ENCODE measurements around the gene GOPC.
A peak's percentile ranks its signal among the peaks of the same experiment; 100 is the strongest.

Gene GOPC

DNA sequence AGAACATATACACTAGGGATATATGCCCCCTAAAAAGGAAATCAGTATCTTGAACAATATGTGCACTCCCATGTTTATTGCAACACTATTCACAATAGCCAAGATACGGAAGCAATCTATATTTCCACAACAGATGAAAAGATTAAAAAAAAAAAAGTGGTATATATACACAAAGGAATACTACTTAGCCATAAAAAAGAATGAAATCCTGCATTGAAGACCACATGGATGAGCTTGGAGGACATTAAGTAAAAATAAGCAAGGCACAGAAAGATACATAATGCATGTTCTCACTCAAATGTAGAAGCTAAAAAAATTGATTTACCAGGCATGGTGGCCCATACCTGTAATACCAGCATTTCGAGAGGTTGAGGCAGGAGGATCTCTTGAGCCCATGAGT, 4.6 kb downstream of the GOPC start:
- no peak for DNase-seq (ENCODE audit: low read depth in 2 of 2, low spot score in 1 of 2)

- no peak for DNase-seq (ENCODE audit: low read depth in 2 of 2, low spot score in 1 of 2)
These were observed 7.0 kb downstream of the GOPC start for GRCh38 chr6:117595099-117595923.

DNA sequence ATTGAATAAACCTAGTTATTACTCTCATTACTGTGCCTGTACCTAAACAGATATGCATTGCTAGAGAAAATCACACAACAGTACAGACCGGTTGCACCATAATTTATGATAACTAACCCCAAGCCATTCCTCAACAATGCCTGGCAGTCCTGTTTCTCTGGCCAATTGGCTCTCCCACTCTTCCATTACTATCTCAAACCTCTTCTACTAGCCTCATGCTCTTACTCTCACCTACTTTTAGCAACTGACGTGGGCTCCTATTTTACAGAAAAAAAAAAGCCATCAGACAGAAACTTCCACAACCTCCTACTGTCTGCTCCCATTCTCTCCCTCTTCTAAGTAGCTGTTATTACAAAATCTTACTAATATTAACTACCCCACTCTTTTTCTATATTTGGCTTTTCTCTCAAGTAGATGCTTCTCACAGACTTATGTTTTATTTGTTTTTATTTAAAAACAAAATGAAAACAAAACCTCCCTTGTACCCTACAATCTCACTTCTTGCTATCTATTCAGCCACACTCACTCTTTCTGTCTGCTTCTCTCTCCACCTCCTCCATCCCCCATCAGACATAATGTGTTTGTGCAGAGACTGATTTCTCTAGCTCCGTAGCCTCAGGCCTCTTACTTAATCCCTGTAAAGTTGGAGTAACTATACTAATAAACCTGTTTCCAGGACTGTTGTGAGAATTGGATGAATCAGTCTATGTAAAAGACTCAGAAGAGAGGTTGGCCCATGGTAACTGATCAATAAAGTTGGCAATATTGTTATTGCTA, 9.1 kb downstream of the GOPC start:
- no peak for DNase-seq (ENCODE audit: low read depth in 2 of 2, low spot score in 1 of 2)

DNA sequence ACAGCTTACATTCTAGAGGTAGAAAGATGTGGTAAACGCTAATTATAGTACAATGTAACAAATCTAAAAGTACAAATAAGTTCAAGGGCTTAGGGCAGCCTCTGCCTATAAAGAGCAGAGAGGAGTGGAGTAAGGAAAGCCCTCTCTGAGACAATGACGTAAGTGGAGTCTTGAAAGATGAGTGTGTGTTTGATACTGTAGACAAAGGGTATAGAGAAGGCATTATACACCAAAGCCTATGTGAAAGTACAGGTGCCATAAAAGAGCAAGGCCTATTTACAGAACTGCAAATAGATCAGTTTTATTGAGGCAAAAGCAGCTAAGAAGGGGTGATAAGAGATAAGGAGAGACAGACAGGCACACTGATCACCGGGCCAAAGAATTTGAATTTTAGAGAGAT, 10.9 kb downstream of the GOPC start:
- DNase-seq (ENCODE audit: low read depth in 2 of 2, low spot score in 1 of 2), result no peak

- DNase-seq (ENCODE audit: low read depth in 2 of 2, low spot score in 1 of 2), result no peak
These were observed 11.9 kb downstream of the GOPC start for GRCh38 chr6:117590447-117590846.

GRCh38 chr6:117585647-117586046, 16.7 kb downstream of the GOPC start:
- DNase-seq (ENCODE audit: low read depth in 2 of 2, low spot score in 1 of 2), result no peak

GRCh38 chr6:117574198-117574597, 28.1 kb downstream of the GOPC start:
- DNase-seq (ENCODE audit: low read depth in 2 of 2, low spot score in 1 of 2), result no peak

GRCh38 chr6:117573006-117573680, 29.2 kb downstream of the GOPC start:
- no peak for DNase-seq (ENCODE audit: low read depth in 2 of 2, low spot score in 1 of 2)

DNA sequence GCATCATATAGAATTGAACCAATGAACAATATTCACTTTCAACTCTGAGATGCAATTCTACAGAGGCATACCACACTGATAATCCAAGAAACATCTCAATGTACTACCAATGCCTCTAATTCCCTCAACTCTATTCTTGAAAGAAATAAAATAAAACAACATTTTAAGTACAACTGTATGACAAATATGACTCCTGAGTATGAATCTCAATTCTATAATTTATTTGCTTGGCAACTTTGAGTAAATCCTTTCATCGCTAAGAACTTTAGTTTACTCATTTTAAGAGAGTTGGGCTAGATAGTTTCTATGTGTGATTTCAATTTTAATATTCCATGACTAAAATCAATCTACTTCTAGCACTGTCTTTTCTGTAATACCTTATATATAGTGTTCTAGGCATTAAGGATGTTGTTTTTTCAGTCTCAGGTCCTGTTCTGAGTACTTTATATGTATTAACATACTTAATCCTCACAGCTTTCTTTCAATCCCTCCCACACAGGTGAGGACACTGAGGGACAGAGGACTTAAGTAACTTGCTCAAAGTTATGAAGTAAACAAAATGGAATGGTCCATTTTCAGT, 33.4 kb downstream of the GOPC start:
- DNase-seq (ENCODE audit: low read depth in 2 of 2, low spot score in 1 of 2), result no peak

DNA sequence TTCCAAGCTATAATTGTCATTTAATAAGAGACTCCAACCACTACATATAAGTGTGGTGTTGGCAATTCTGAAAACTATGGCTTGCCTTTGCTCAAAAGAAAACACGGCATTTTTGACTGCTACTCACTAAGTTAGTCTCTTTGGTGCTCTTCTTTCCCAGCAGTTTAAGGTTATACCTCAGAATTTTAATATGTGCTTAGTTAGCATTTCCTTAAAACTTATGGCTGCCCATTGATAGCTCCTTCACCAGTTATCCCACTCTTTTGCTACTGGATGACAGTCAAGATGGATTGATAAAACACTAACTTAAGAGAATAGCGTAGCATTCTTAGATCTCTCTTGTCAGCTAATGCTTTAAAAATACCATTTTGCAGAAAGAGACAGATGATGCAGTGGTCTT, 34.1 kb downstream of the GOPC start:
- DNase-seq (ENCODE audit: low read depth in 2 of 2, low spot score in 1 of 2), result no peak

DNA sequence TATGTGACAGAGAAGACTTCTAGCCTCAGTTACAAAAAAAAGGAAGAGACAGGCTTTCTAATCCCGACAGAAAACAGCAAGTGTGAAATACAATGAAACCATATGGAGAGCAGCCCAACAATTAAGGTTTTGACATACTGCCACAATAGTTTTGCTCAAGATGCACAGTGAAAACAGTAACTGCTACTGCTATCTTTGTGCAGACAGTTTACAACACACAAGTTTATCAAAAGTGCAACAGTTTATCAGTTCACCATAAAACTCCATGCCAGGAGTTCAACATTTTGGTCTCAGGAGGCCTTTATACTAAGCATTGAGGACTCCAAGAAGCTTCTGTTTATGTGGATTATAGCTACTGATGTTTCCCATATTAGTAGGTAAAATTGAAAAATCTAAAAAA, 37.6 kb downstream of the GOPC start:
- no peak for DNase-seq (ENCODE audit: low read depth in 2 of 2, low spot score in 1 of 2)

- no peak for DNase-seq (ENCODE audit: low read depth in 2 of 2, low spot score in 1 of 2)
These were observed 41.2 kb downstream of the GOPC start for GRCh38 chr6:117561128-117561527.

GRCh38 chr6:117559299-117559698, 43.0 kb downstream of the GOPC start:
- no peak for DNase-seq (ENCODE audit: low read depth in 2 of 2, low spot score in 1 of 2)

GRCh38 chr6:117558818-117559217, 43.5 kb downstream of the GOPC start:
- no peak for DNase-seq (ENCODE audit: low read depth in 2 of 2, low spot score in 1 of 2)

GRCh38 chr6:117557951-117558350, 44.4 kb downstream of the GOPC start:
- DNase-seq (ENCODE audit: low read depth in 2 of 2, low spot score in 1 of 2), result no peak

GRCh38 chr6:117555882-117556498, 46.3 kb downstream of the GOPC start:
- DNase-seq (ENCODE audit: low read depth in 2 of 2, low spot score in 1 of 2), result peak in 1 of 2 donors; percentile 58

GRCh38 chr6:117555262-117555849, 47.0 kb downstream of the GOPC start:
- no peak for DNase-seq (ENCODE audit: low read depth in 2 of 2, low spot score in 1 of 2)

- no peak for DNase-seq (ENCODE audit: low read depth in 2 of 2, low spot score in 1 of 2)
These were observed 49.2 kb downstream of the GOPC start for GRCh38 chr6:117553142-117553541.

DNA sequence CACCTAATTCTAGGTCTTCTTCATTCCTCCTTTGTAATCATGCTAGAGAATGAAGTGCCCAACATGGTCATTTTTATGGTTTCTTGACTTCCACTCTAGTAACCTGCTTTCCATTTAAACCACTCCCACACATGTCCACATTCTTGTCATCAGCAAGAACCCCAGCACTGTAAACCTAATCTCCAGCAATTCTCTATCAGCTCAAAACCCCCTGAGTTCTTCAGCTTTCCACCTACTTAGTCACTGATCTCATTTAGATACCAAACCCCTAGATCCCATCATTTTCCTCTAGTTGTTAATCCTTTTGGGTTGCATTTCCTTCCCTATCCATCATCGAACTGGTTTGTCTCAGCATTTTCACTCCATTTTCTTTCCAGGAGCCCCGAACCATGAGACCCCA, 49.7 kb downstream of the GOPC start:
- no peak for DNase-seq (ENCODE audit: low read depth in 2 of 2, low spot score in 1 of 2)

DNA sequence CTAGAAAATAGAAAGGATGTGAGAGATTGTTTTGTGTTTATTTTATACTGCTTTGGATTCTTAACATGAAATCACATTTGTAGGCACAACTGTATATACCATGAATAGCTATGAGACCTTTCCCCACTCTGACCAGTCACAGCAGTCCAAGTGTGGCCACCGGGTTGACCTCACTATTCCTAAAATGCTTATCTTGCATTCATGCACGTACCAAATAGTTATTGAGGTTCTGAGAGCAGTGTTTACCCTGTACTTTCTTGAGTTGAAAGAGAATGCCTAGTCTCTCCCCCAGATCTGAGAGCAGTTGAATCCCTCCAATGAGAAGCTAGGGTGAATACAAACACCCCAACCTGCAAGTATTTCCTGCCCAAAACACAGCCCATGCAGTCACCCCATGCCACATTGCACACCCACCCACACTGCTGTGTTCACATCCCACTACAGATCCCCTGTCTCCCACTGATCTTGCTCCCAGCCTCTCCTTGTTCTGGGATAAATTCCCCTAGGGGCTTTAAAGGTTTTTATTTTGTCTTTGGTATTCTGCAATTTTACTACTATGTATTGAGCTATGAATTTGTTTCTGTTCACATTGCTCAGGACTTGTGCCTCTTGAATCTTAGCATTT, 51.6 kb downstream of the GOPC start:
- DNase-seq (ENCODE audit: low read depth in 2 of 2, low spot score in 1 of 2), result no peak

Measured in stimulated activated CD8-positive, alpha-beta memory T cell treated with anti-CD3 and anti-CD28 coated beads, Interleukin-4, amount 100 ng/mL, for 4 hours (primary cell).